Mammary epithelial cell (primary cell): ENCODE results near the gene SEC22A.

Experiments used
- CTCF ChIP-seq, 2 donors: IDR thresholded peaks in 1 of 2; conservative IDR thresholded peaks in 1 of 2; 2 replicates each; pipeline ENCODE4 v1.5.1; 2011 to 2012; ENCODE audit warnings: inconsistent platforms in 2 of 2, low read length in 2 of 2, mild to moderate bottlenecking in 2 of 2, control low read depth in 1 of 2, low read depth in 1 of 2; ENCODE audit not compliant: insufficient read depth in 1 of 2; ENCODE audit errors: extremely low read depth in 1 of 2
- EZH2 ChIP-seq: IDR thresholded peaks from 2 replicates; pipeline ENCODE4 v1.6.1; 2012; ENCODE audit warnings: low read length, inconsistent platforms, borderline replicate concordance

GRCh38 chr3:123284399-123285010 is 82.8 kb downstream of the SEC22A start:
- TF ChIP-seq EZH2: no peak
- no peak for TF ChIP-seq CTCF (conservative IDR thresholded peaks at IDR 0.05 in 1 of 2, IDR thresholded peaks at IDR 0.05 in 1 of 2; ENCODE audit: extremely low read depth in 1 of 2, insufficient read depth in 1 of 2, low read depth in 1 of 2, low read length in 2 of 2)
